HG03571 (cell line): ENCODE measurements around the gene SIRT7.

Experiments used
- ATAC-seq: cut with Tn5 transposase; IDR thresholded peaks from one replicate; pipeline ENCODE4 v1.9.1; 2021; ENCODE audit not compliant: unreplicated experiment

SIRT7 gene

GRCh38 chr17:81907219-81908145 lies 10.5 kb downstream of the SIRT7 start:
- no peak for ATAC-seq

- no peak for ATAC-seq
Observed at GRCh38 chr17:81906476-81907218, 11.3 kb downstream of the SIRT7 start.

- no peak for ATAC-seq
Observed at GRCh38 chr17:81905993-81906392, 12.0 kb downstream of the SIRT7 start.

- no peak for ATAC-seq
Observed at GRCh38 chr17:81905424-81905875, 12.5 kb downstream of the SIRT7 start.

DNA sequence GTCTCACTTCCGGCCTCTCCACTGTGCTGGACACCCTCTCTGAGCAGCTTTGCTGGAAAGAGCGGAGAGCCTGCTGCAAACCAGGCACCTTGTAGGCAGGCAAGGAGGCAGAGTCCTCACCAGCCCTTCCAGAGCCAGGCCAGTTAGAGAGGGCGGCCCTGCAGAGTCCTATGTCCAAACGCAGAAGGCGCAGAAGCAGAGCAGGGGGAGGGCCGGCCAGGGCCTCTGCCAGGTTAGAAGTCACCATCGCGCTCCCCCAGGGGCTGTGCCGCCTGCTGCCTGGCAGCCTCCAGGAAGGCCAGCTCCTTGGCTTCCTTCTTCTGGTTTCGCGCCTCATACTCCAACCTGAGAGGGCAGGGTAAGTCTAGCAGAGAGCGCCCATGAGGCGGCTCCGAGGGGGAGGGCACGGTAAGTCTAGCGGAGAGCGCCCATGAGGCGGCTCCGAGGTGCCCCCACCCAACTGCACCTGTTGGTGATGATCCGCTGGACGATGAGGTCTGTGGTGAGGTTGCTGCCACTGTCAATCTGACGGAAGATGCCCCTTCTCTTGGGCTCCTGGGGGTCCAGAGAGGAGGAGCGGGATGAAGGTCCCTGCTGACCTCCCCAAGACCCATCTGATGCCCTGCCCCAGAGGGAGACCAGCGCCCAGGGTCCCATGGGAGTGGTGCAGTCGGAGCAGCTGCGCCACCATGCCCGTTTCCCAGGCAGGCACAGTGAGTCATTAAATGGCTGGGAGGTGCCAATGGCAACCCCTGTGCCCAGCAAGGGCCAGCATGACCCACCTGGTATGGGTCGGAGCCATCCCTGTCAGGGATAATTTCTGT lies 13.2 kb downstream of the SIRT7 start:
- no peak for ATAC-seq

DNA sequence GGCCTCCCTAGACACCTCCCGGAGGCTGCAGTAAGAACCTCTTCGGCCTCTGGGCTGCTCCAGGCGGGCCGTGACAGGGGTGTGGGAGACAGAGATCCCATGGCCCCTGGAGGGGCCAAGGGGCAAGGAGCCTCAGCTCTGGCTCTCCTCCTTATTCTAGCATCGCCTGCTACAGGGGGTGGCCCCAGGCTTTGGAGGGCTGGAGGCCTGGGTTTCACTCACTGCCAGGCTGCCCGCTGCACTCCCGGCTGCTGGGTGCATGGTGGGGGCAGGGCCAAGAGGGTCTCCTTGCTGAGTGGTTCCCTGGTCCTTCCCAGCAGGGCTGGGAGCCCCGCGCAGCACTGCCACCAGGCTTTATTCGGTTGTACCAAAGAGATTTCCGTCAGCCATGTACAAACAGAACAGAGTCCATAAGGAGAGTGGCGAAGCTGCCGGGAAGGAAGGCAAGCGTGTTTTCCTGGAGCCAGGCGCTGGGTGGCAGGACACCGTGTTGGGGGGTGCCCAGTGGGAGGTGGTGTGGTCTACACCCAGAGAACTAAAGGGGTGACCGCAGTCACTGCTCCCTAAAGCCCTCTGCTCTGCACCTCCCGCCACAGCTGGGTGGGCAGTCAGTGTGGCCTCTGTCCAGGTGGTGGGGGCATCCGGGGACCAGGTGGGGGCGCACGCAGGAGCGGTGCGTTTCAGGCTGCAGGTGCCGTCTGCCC lies 13.9 kb downstream of the SIRT7 start:
- ATAC-seq: no peak

DNA sequence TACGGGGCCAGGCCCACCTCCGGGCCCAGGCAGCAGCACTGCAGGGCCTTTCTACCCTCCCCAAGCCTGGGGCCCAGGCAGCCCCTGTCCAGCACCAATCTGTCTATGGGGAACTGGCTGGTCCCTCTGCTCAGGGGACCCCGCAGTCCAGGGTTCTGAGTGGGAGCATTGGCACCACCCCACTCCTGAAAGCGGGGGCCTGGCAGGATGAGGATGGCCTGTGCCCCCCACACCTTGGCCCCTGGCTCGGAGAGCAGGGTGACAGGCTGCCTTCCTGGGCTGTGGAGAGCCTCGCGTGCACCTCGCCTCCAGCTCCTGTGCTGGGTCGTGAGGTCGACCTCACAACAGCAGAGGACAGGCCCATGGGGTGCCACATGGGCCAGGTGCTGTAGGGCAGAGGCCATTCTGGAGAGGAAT lies 14.6 kb downstream of the SIRT7 start:
- no peak for ATAC-seq

GRCh38 chr17:81902653-81903414 lies 15.1 kb downstream of the SIRT7 start:
- ATAC-seq: no peak

DNA sequence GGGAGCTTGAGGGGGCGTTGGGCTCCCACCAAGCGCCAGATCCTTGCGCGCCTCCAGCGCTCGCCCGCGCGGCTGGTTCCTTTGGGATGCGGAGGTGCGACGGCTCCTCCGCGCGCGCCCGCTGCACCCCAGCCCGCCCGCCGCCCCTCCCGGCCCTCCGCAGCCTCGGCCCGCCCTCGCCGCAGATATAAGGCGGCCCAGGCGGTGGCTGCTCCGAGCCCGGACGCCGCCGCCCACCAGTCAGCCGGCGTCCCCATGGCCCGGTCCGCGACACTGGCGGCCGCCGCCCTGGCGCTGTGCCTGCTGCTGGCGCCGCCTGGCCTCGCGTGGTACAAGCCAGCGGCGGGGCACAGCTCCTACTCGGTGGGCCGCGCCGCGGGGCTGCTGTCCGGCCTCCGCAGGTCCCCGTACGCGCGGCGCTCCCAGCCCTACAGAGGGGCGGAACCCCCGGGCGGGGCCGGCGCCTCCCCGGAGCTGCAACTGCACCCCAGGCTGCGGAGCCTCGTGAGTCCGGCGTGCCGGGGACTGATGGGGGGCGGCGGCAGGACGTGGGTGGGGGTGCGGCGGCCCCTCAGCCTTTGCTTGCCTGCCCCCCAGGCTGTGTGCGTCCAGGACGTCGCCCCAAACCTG lies 15.8 kb downstream of the SIRT7 start, which contains the start of gene NPB:
NPB (plus strand) TSS at position 216 of the 630 bp plus-strand sequence; CDS start at position 256, 40 bp downstream.
- no peak for ATAC-seq

DNA sequence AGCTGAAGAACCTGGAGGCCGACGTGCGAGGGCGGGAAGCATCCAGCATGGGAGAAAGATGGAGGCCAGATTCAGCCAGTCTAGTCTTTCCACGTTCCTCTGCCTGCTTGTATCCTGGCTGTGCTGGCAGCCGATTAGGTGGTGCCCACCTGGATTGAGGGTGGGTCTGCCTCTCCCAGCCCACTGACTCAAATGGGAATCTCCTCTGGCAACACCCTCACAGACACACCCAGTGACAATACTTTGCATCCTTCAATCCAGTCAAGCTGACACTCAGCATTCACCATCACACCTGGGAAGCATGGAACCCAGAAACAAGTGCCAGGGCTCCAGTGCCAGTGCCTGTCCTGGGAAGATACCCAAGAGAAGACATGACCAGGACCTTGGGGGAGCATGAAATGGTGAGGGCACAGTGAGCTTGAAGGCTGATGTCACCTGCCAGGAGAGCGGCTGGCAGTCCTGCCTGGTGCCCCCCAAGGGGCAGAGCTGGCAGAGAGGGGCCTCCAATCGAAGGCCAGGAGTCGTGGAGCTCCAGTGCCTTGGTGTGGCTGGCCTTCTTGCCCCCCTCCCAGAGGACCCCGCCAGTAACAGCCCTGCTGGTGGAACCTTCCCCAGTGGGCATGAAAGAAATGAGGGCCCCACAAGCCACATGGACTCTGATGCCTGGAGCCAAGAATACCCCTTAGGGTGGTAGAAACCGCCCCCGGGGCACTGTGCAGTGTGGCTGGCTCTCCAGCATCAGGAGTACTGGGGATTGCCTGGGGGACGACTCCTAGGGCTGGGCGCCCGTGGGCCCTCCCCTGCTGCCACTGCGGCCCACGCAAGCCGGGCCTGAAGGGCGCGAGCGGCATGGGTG lies 16.6 kb downstream of the SIRT7 start:
- ATAC-seq: no peak

DNA sequence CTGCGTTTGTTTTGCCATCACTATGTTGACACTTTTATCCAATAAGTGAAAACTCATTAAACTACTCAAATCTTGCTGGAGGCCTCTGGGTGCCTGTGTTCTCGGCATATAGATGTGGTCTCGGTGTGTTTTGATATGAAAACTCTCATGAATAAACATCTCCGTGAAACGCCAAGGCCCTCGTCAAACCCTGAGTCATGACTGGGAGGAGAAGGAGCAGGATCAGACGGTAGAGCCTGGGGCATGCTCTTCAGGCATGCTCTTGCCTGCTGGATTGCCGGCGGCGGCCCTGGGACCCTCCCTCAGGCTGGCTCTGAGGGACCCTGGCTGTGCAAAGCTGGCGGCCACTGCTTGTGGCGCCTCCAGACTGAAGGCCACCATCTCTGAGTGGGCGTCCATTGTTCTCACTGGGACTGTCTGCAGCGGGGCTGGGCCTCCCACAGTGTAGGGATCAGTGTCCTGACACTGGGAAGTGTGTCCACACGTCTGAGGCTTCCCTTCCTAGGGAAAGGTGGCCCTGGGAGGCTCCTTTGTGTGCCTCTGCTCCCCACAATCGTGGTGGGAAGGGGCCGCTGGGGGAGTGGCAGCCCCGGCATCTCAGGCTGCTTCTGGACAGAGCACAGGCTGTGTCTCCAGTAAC lies 17.7 kb downstream of the SIRT7 start:
- ATAC-seq: no peak

DNA sequence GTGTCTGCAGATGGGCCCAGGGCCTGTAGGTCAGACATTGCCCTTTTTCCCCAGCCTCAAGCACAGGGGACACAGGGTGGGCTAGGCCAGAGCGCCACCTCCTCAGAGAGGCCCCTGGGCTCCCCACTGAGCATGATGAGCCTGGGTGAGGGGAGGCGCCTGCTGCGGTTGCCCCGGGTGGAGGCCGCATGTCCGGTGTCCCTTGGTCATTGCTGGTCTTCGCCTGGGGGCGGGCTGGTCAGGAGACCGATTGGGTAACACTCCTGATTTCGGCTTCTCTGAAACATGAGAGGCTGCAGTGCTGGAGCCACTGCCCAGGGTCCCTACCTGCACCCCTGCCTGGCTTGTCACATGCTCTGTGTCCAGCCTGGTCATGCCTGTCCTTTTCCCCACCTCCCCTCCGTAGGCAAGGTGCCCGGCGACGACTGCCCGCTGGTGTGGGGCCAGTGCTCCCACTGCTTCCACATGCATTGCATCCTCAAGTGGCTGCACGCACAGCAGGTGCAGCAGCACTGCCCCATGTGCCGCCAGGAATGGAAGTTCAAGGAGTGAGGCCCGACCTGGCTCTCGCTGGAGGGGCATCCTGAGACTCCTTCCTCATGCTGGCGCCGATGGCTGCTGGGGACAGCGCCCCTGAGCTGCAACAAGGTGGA lies 18.3 kb downstream of the SIRT7 start:
- no peak for ATAC-seq

GRCh38 chr17:81898885-81899284 lies 19.1 kb downstream of the SIRT7 start:
- no peak for ATAC-seq

GRCh38 chr17:81898029-81898866 lies 19.7 kb downstream of the SIRT7 start:
- ATAC-seq: no peak

GRCh38 chr17:81895400-81895799 lies 22.6 kb downstream of the SIRT7 start:
- no peak for ATAC-seq

DNA sequence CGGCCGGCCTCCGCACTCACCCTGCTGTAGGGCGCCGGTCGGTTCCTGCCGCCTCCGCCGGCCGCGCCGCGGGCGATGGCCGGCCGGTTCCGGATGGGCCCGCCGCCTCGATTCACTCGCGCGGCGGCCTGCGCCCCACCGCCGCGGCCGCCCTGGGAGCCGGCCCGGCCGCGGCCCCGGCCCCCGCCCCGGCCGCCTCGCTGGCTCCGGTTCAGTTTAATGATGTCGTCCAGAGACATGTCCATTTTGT lies 26.7 kb downstream of the SIRT7 start:
- ATAC-seq: no peak
